NCI-H1105 (cell line): ENCODE results near the gene FCHO1.
A peak's percentile ranks its signal among the peaks of the same experiment; 100 is the strongest.

Experiments
- DNase-seq: peaks from one replicate; lab custom pipeline; 2025; lab: John Stamatoyannopoulos, UW

The FCHO1 gene

GRCh38 chr19:17831419-17831888 lies 80.2 kb downstream of the FCHO1 start:
- peak; percentile 6 for DNase-seq

GRCh38 chr19:17832443-17833208 lies 81.3 kb downstream of the FCHO1 start:
- no peak for DNase-seq

- no peak for DNase-seq
These were observed 83.3 kb downstream of the FCHO1 start for GRCh38 chr19:17834350-17835181.

- DNase-seq: no peak
These were observed 84.1 kb downstream of the FCHO1 start for GRCh38 chr19:17835182-17836006.

- DNase-seq: no peak
These were observed 85.3 kb downstream of the FCHO1 start for GRCh38 chr19:17836530-17836929.

GRCh38 chr19:17837972-17838371 lies 86.7 kb downstream of the FCHO1 start:
- DNase-seq: no peak
